GM19099 (cell line): ENCODE measurements around the gene CD1D.

Experiments
- POLR2A ChIP-seq: IDR thresholded peaks from 3 replicates; pipeline ENCODE4 v1.6.1; 2011; ENCODE audit warnings: low read depth; ENCODE audit not compliant: insufficient read length; ENCODE audit errors: extremely low read depth

The CD1D gene

DNA sequence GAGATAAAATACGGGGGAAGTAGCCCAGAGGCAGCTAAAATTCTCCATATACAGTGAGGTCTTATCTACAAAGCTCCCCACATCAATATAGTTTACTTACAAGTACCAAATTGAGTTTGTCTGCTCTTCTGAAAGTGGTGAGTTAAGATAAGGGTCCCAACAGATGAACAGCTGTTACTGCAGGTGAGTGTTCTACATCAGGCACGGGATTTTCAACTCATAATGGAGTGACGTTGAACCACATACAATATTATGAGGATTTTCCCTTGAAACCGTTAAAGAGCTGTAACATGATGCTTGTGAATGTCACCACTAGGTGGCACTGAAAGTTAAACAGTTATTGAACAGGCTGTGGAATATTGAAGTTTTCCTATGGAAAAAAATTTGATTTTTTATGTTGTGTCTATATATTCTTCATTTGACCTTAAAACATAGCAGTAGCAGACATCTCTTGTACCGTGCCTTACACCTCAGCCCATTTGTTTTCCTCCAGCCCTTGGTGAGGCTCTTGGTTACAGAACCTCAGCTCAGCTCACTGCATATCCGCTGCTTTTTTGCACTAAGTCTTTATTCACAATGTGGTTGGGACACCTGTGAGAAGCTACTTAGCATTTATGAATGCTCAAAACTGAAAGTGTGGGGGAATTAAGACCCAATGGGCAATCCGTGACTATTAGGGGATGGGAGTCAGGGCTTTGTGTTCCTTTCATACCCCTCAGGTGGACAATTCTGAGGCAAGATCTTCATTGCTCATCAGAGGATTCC lies 23.2 kb downstream of the CD1D start:
- no peak for TF ChIP-seq POLR2A

DNA sequence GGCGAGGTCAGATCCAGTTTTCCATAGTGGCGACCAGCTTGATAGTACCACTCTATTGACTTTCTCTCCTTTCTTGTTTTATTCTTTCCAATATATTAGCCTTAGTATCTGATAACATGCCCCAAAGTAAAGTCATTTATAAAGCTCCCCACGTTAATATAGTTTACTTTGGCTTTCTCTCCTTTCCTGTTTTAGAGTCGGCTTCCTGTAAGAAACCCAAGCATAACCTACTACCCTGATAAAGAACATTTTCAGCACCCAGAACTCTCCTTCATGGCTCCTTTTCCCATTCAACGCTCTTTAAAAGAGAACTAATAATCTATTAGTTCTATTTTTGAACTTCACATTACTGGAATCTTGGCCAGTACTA lies 23.7 kb downstream of the CD1D start:
- no peak for TF ChIP-seq POLR2A

DNA sequence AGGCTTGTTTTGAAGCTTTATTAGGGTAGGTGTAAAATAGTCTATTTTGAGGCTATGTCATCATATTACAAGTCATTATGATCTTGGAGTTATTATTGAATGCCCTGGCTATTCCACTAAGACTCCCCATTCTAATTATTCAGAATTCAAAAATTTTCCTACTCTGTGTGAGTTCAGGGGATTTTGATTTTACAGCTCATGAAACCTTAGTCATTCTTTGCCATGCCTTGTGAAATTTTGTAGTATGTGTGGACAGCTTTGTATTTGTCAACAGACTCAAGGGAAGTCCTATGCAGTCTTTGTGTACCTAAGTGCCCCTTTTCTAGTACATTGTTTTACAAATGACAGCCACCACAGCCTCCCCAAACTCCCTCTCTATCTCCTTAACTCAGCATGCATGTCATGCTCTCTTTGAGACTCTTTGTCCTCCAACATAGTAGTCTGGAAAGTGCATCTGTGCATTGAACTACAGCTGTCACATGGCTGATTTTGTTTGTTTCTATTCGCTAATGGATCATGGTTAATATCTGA lies 28.0 kb downstream of the CD1D start:
- no peak for TF ChIP-seq POLR2A

DNA sequence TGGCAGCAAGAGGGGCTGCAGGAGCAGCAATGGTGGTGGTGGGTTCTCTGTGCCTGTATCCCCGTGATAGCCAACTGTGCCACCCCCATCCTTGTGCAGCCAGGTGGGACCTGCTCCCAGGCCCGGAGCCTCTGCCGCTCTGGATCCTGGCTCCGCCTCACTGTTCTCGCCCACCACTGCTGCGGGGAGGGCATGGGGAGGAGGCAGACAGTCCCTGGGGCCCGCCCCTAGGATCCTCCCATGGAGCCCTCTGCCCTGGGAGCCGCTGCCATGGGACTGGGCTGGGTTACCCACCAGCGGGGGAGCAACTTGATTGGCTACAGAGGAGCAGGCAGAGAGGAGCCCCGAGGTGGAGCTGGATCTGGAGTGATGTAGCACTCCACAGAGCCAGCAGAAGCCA lies 31.6 kb downstream of the CD1D start:
- TF ChIP-seq POLR2A: no peak

DNA sequence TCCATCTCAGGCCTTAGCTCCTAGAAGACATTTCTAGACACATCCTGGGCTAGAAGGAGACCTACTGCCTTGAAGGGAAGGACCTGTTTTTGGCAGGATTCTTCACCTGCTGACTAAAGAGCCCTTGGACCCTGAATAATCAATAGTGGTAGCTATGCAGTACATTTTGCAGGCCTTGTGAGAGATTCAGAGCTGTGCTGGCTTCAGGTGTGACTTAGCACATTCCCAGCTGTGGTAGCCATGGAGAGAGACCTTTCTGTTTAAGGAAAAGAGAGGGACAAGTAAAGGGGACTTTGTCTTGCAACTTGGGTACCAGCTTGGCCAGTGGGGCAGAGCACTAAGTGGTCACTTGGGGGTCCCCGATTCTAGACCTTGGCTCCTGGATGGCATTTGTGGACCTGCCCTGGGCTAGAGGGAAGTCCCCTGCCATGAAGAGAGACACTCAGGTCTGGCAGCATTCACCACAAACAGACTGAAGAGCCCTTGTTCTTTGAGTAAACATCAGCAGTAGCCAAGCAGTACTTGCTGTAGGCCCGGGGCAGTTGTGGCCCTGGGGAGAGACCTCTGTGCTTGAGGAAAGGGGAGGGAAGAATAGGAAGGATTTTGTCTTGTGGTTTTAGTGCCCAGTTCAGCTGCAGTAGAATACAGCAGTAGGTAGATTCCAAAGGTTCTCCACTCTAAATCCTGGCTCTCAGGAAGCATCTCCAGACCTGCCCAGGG lies 47.4 kb downstream of the CD1D start:
- no peak for TF ChIP-seq POLR2A
